K562 (cell line): ENCODE data around the gene SPDEF. TPM values are rescaled to one million over a fixed set of nuclear protein-coding genes. Genes with fewer than 3 reads are reported as not detected.
A peak's percentile ranks its signal among the peaks of the same experiment; 100 is the strongest.

Experiments used
- CBFA2T2 ChIP-seq: fragments of 450-650 bp; conservative IDR thresholded peaks from 2 replicates; pipeline ENCODE4 v1.6.1; 2017; ENCODE audit warnings: mild to moderate bottlenecking
- CREBBP ChIP-seq: IDR thresholded peaks from one replicate; pipeline ENCODE4 v1.6.1; 2012; ENCODE audit warnings: low read depth, mild to moderate bottlenecking, control low read depth, inconsistent platforms, low read length
- FOXA1 ChIP-seq: fragments of 450-650 bp; IDR thresholded peaks from 2 replicates; pipeline ENCODE4 v1.6.1; 2016; ENCODE audit warnings: mild to moderate bottlenecking, borderline replicate concordance
- HDAC8 ChIP-seq: fragments of 450-650 bp; IDR thresholded peaks from 2 replicates; pipeline ENCODE4 v1.6.1; 2016; ENCODE audit warnings: mild to moderate bottlenecking, missing genetic modification characterization, moderate library complexity, missing compliant biosample characterization
- HDGF ChIP-seq: fragments of 450-650 bp; IDR thresholded peaks from 2 replicates; pipeline ENCODE4 v1.6.1; 2016
- KDM1A ChIP-seq, 2 experiments: fragments of 450-650 bp; IDR thresholded peaks; 2 replicates each; pipeline ENCODE4 v1.6.1; 2016; ENCODE audit warnings: mild to moderate bottlenecking in 2 of 2
- KDM2B ChIP-seq: fragments of 250-450 bp; sonication (Bioruptor Pico); IDR thresholded peaks from 2 replicates; pipeline ENCODE4 v1.8.0; 2021; ENCODE audit warnings: mild to moderate bottlenecking, moderate library complexity
- NELFE ChIP-seq: IDR thresholded peaks from 2 replicates; pipeline ENCODE4 v1.6.1; 2011; ENCODE audit warnings: mild to moderate bottlenecking; ENCODE audit not compliant: insufficient read depth, insufficient read length
- SMAD1 ChIP-seq: fragments of 150-350 bp; IDR thresholded peaks from 2 replicates; pipeline ENCODE4 v1.6.1; 2014; ENCODE audit warnings: low read length, low read depth; ENCODE audit not compliant: partially characterized antibody
- SMC3 ChIP-seq: conservative IDR thresholded peaks from 2 replicates; pipeline ENCODE4 v1.6.1; 2011; ENCODE audit warnings: low read depth, low read length, improper control_type of control experiment; ENCODE audit not compliant: insufficient read depth
- THRAP3 ChIP-seq: fragments of 450-650 bp; IDR thresholded peaks from 2 replicates; pipeline ENCODE4 v1.6.1; 2016; ENCODE audit warnings: mild to moderate bottlenecking, inconsistent platforms, borderline replicate concordance
- TSC22D4 ChIP-seq: fragments of 450-650 bp; IDR thresholded peaks from 2 replicates; pipeline ENCODE4 v1.6.1; 2016; ENCODE audit warnings: missing genetic modification characterization, missing biosample characterization, control low read depth
- ZNF384 ChIP-seq: IDR thresholded peaks from 2 replicates; pipeline ENCODE4 v1.6.1; 2012; ENCODE audit warnings: low read depth, low read length, improper control_type of control experiment
- ZNF57 ChIP-seq: fragments of 450-650 bp; formaldehyde crosslinking; IDR thresholded peaks from 2 replicates; pipeline ENCODE4 v1.4.0; 2020; ENCODE audit warnings: mild to moderate bottlenecking, moderate library complexity
- ZNF76 ChIP-seq: fragments of 250-450 bp; sonication (Bioruptor Pico); IDR thresholded peaks from 2 replicates; pipeline ENCODE4 v1.4.0; 2020; ENCODE audit warnings: mild to moderate bottlenecking, moderate library complexity, borderline replicate concordance
- ZSCAN29 ChIP-seq: fragments of 450-650 bp; IDR thresholded peaks from 2 replicates; pipeline ENCODE4 v1.6.1; 2017
- polyA plus RNA-seq, 8 experiments: library from polyadenylated mRNA; depleted of rRNA in 4 of 8; stranded (reverse) in 5 of 8; unstranded in 3 of 8; fragments of >200 nt; fragmentation: Nextera tagmentation in 2 of 8; fragmentation: Illumina TruSeq in 1 of 8; extraction: Ambion mirVana in 2 of 8; extraction: Trizol in 1 of 8; gene quantifications; 2 replicates each; pipeline versions ENCODE4 v1.2.1 to v1.2.3, GENCODE V29; 2011 to 2014; ENCODE audit warnings: inconsistent platforms in 1 of 8, missing spikeins in 1 of 8
- total RNA-seq, 7 experiments: library from RNA; depleted of rRNA in 6 of 7; stranded (reverse); fragments of >200 nt in 6 of 7; fragmentation: Illumina TruSeq in 2 of 7; extraction: Trizol in 2 of 7; gene quantifications; 2 replicates each; pipeline versions ENCODE4 v1.2.1 to v1.2.3, GENCODE V29; 2011 to 2021; ENCODE audit warnings: low replicate concordance in 1 of 7
- TF ChIP-seq, protein P1 (sequence below): IDR thresholded peaks from 2 replicates; pipeline ENCODE4 v1.6.1; 2011; ENCODE audit warnings: borderline replicate concordance, low read depth, mild to moderate bottlenecking, moderate library complexity, low read length; ENCODE audit not compliant: insufficient read depth, poor library complexity, severe bottlenecking
- TF ChIP-seq, protein P2 (sequence below): fragments of 250-450 bp; sonication (Bioruptor Pico); IDR thresholded peaks from 2 replicates; pipeline ENCODE4 v1.8.0; 2021; ENCODE audit warnings: moderate library complexity, mild to moderate bottlenecking, inconsistent platforms
- TF ChIP-seq, protein P3 (sequence below): fragments of 450-650 bp; IDR thresholded peaks from 2 replicates; pipeline ENCODE4 v1.6.1; 2014; ENCODE audit warnings: low read depth, mild to moderate bottlenecking, moderate library complexity, borderline replicate concordance
- TF ChIP-seq, protein P4 (sequence below), 3 experiments: IDR thresholded peaks in 2 of 3; conservative IDR thresholded peaks in 1 of 3; 2 replicates each; pipeline ENCODE4 v1.5.1; 2011 to 2012; ENCODE audit warnings: low read length in 3 of 3, mild to moderate bottlenecking in 3 of 3, control low read depth in 2 of 3, improper control_type of control experiment in 1 of 3, inconsistent platforms in 1 of 3, low read depth in 1 of 3, mixed read lengths in 1 of 3, moderate library complexity in 1 of 3; ENCODE audit not compliant: insufficient read depth in 2 of 3

SPDEF gene
- total and polyA plus RNA-seq, 9 of the 15 experiments (the other 6 are each of a cell fraction or from before 2014, with no cell fraction given): 0.04 to 0.12 (median 0.11) TPM; not detected in 5

DNA sequence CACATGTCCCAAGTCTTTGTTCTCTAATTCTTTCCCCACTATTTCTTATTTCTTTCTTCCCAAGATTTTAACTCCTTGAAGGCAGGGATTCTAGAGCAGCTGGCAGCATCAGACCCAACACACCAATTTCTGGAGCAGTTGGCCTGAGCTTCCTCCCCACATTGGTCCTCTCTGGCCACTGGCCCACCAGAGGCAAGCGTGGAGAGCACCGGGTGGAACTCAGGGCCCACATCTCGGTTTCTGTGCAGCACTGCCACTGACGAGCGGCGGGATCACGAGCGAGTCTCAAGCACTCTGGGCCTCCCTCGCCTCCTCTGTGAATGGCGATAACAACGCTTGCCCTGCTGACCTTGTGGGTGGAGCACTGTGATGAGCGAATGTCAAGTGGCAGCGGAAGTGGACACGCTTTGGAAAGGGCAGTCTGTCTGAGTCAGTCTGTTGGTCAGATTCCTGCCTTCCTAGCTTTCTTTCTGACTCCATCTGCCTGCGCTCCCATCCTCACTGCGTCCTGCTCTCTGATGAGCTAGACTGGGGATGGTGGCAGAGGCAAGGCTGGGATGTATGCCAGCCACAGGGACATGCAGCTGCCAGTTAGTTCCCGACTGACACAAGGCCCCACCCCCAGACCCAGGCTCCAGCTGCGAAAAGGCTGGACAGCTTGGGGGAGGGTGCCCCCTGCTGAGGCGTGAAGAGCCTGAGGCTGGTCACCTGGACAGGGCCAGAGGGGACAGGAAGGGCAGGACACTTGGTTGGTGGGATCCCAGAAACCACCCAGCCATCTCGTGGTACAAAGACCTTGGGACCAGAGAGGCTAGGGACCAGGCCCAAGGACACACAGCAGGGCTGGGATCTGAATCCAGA is 4.5 kb upstream of the SPDEF start (continued):
- TF ChIP-seq, protein P1, sequence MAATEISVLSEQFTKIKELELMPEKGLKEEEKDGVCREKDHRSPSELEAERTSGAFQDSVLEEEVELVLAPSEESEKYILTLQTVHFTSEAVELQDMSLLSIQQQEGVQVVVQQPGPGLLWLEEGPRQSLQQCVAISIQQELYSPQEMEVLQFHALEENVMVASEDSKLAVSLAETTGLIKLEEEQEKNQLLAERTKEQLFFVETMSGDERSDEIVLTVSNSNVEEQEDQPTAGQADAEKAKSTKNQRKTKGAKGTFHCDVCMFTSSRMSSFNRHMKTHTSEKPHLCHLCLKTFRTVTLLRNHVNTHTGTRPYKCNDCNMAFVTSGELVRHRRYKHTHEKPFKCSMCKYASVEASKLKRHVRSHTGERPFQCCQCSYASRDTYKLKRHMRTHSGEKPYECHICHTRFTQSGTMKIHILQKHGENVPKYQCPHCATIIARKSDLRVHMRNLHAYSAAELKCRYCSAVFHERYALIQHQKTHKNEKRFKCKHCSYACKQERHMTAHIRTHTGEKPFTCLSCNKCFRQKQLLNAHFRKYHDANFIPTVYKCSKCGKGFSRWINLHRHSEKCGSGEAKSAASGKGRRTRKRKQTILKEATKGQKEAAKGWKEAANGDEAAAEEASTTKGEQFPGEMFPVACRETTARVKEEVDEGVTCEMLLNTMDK: no peak
- TF ChIP-seq HDGF (peak; percentile 90; the same call in 1 of the 2 replicates), FOXA1 (no peak), HDAC8 (tag) (peak; percentile 14; the same call in 1 of the 2 replicates), ZNF76 (no peak), NELFE (no peak), KDM1A (IDR thresholded peaks at IDR 0.05) (peak; percentile 83 to 92), CBFA2T2 (peak; percentile 86), THRAP3 (no peak; the same call in 1 of the 2 replicates), ZNF384 (no peak), SMC3 (peak; percentile 49), TSC22D4 (tag) (no peak), ZNF57 (CRISPR knock-in tag) (0 out of 2 replicates have a peak, but pooled peaks have one; percentile 63), ZSCAN29 (0 out of 2 replicates have a peak, but pooled peaks have one; percentile 22), SMAD1 (no peak), CREBBP (no peak), KDM2B (CRISPR knock-in tag) (0 out of 2 replicates have a peak, but pooled peaks have one; percentile 46)
- TF ChIP-seq, protein P2, sequence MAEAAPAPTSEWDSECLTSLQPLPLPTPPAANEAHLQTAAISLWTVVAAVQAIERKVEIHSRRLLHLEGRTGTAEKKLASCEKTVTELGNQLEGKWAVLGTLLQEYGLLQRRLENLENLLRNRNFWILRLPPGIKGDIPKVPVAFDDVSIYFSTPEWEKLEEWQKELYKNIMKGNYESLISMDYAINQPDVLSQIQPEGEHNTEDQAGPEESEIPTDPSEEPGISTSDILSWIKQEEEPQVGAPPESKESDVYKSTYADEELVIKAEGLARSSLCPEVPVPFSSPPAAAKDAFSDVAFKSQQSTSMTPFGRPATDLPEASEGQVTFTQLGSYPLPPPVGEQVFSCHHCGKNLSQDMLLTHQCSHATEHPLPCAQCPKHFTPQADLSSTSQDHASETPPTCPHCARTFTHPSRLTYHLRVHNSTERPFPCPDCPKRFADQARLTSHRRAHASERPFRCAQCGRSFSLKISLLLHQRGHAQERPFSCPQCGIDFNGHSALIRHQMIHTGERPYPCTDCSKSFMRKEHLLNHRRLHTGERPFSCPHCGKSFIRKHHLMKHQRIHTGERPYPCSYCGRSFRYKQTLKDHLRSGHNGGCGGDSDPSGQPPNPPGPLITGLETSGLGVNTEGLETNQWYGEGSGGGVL (CRISPR knock-in tag): no peak
- TF ChIP-seq, protein P3, sequence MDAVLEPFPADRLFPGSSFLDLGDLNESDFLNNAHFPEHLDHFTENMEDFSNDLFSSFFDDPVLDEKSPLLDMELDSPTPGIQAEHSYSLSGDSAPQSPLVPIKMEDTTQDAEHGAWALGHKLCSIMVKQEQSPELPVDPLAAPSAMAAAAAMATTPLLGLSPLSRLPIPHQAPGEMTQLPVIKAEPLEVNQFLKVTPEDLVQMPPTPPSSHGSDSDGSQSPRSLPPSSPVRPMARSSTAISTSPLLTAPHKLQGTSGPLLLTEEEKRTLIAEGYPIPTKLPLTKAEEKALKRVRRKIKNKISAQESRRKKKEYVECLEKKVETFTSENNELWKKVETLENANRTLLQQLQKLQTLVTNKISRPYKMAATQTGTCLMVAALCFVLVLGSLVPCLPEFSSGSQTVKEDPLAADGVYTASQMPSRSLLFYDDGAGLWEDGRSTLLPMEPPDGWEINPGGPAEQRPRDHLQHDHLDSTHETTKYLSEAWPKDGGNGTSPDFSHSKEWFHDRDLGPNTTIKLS: peak; percentile 71; the same call in 1 of the 2 replicates
- TF ChIP-seq, protein P4, sequence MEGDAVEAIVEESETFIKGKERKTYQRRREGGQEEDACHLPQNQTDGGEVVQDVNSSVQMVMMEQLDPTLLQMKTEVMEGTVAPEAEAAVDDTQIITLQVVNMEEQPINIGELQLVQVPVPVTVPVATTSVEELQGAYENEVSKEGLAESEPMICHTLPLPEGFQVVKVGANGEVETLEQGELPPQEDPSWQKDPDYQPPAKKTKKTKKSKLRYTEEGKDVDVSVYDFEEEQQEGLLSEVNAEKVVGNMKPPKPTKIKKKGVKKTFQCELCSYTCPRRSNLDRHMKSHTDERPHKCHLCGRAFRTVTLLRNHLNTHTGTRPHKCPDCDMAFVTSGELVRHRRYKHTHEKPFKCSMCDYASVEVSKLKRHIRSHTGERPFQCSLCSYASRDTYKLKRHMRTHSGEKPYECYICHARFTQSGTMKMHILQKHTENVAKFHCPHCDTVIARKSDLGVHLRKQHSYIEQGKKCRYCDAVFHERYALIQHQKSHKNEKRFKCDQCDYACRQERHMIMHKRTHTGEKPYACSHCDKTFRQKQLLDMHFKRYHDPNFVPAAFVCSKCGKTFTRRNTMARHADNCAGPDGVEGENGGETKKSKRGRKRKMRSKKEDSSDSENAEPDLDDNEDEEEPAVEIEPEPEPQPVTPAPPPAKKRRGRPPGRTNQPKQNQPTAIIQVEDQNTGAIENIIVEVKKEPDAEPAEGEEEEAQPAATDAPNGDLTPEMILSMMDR (IDR thresholded peaks at IDR 0.05 in 2 of 3, conservative IDR thresholded peaks at IDR 0.05 in 1 of 3; ENCODE audit: insufficient read depth in 2 of 3, low read depth in 1 of 3, low read length in 3 of 3): peak; percentile 60 to 66 (median 63)
